ENCODE results near the gene PHTF1.

- no peak for TF ChIP-seq YY1 (IDR thresholded peaks at IDR 0.05; ENCODE audit: low read depth)
- no peak for TF ChIP-seq RAD21 (IDR thresholded peaks at IDR 0.05; ENCODE audit: low read depth)
- no peak for TF ChIP-seq EGR1 (IDR thresholded peaks at IDR 0.05)
Observed at GRCh38 chr1:113744114-113744513, 15.2 kb downstream of the PHTF1 start.
